Activated CD4-positive, alpha-beta T cell treated with anti-CD3 and anti-CD28 coated beads, Interleukin-2, amount 10 ng/mL, durations not matched to agents 24 days and 14 days (primary cell): ENCODE data around the gene HMGB3. TPM values are rescaled to one million over a fixed set of nuclear protein-coding genes. Genes with fewer than 3 reads are reported as not detected.
"Not testable (repeated sequence)": the region's sequence is repeated elsewhere in the genome, so short reads cannot be mapped to it uniquely, and the experiment has no call there.

ENCODE experiments used
- DNase-seq: peaks from one replicate; pipeline ENCODE4 v3.0.0; 2022
- H3K27ac Mint-ChIP-seq: one replicate; pipeline ENCODE4 v1.8.0; 2022; ENCODE audit warnings: mild to moderate bottlenecking, mixed read lengths
- H3K27me3 Mint-ChIP-seq: one replicate; pipeline ENCODE4 v1.8.0; 2022; ENCODE audit warnings: mixed read lengths
- H3K36me3 Mint-ChIP-seq: one replicate; pipeline ENCODE4 v1.8.0; 2022; ENCODE audit warnings: low read depth, mild to moderate bottlenecking, mixed read lengths
- H3K4me1 Mint-ChIP-seq: one replicate; pipeline ENCODE4 v1.8.0; 2021; ENCODE audit warnings: mixed read lengths
- H3K4me3 Mint-ChIP-seq: one replicate; pipeline ENCODE4 v1.8.0; 2022; ENCODE audit warnings: mild to moderate bottlenecking, moderate library complexity, mixed read lengths
- H3K9me3 Mint-ChIP-seq: one replicate; pipeline ENCODE4 v1.8.0; 2021; ENCODE audit warnings: mixed read lengths
- intact Hi-C: fragments of 100-400 bp; cut with micrococcal nuclease; formaldehyde crosslinking; loops from one replicate; pipeline ENCODE4 v1.15.1; 2023
- total RNA-seq: library from RNA; stranded (reverse); gene quantifications from 2 replicates; pipeline ENCODE4 v1.2.3, GENCODE V29; 2022

Gene HMGB3
- total RNA-seq, 1 donor from 2014 or later, result 32.6 TPM

- peaks cover 4% of the 10 kb centered on the region for H3K4me1 Mint-ChIP-seq
- peak overlapping the region; percentile 82 for H3K4me3 Mint-ChIP-seq
- DNase-seq, result peak; percentile 69
- intact Hi-C loops, result loop anchor here (10.0 kb wide), 1 partner anchor 209 kb away; no protein-coding TSS in a partner anchor
- peak overlapping the region; percentile 77 for H3K27ac Mint-ChIP-seq
- H3K36me3 Mint-ChIP-seq, result peaks cover 13% of the 10 kb centered on the region
- H3K9me3 Mint-ChIP-seq, result no peaks in the 10 kb centered on the region
- H3K27me3 Mint-ChIP-seq, result peaks cover 4% of the 10 kb centered on the region
These were observed 1.2 kb downstream of the HMGB3 start for GRCh38 chrX:150984169-150984824.

- intact Hi-C loops, result loop anchor here (10.0 kb wide), 1 partner anchor 213 kb away; no protein-coding TSS in a partner anchor
- DNase-seq, result not testable (repeated sequence)
These were observed 4.6 kb downstream of the HMGB3 start for GRCh38 chrX:150987687-150988086.

GRCh38 chrX:150989420-150989819 is 6.3 kb downstream of the HMGB3 start:
- peaks cover 14% of the 10 kb centered on the region for H3K36me3 Mint-ChIP-seq
- no peaks in the 10 kb centered on the region for H3K27me3 Mint-ChIP-seq
- H3K9me3 Mint-ChIP-seq, result no peaks in the 10 kb centered on the region
- peaks cover 4% of the 10 kb centered on the region for H3K4me1 Mint-ChIP-seq
- no peak overlapping the region for H3K4me3 Mint-ChIP-seq
- intact Hi-C loops, result loop anchor here (10.0 kb wide), 1 partner anchor 215 kb away; no protein-coding TSS in a partner anchor
- H3K27ac Mint-ChIP-seq, result no peak overlapping the region
- DNase-seq, result no peak

More at GRCh38 chrX:150987687-150988086, 4.6 kb downstream of the HMGB3 start:
- H3K27ac Mint-ChIP-seq, H3K9me3 Mint-ChIP-seq, H3K4me3 Mint-ChIP-seq, H3K4me1 Mint-ChIP-seq, H3K27me3 Mint-ChIP-seq: not testable (repeated sequence)
- H3K36me3 Mint-ChIP-seq, result peaks cover 14% of the 10 kb centered on the region

GRCh38 chrX:150990910-150991309 is 7.8 kb downstream of the HMGB3 start:
- no peak for DNase-seq
- Mint-ChIP-seq H3K4me3 (no peak overlapping the region), H3K27me3 (no peaks in the 10 kb centered on the region), H3K27ac (no peak overlapping the region), H3K4me1 (no peaks in the 10 kb centered on the region), H3K36me3 (peaks cover 12% of the 10 kb centered on the region), H3K9me3 (no peaks in the 10 kb centered on the region)
- intact Hi-C loops, result no loop called here

- Mint-ChIP-seq H3K4me1 (no peaks in the 10 kb centered on the region), H3K27ac (no peak overlapping the region), H3K36me3 (no peaks in the 10 kb centered on the region), H3K9me3 (no peaks in the 10 kb centered on the region), H3K27me3 (no peaks in the 10 kb centered on the region), H3K4me3 (no peak overlapping the region)
- intact Hi-C loops, result no loop called here
- no peak for DNase-seq
These were observed 17.8 kb downstream of the HMGB3 start for GRCh38 chrX:151000861-151001331.

GRCh38 chrX:151004085-151004484 is 20.9 kb downstream of the HMGB3 start:
- intact Hi-C loops, result no loop called here
- Mint-ChIP-seq H3K4me3 (no peak overlapping the region), H3K27me3 (no peaks in the 10 kb centered on the region), H3K36me3 (no peaks in the 10 kb centered on the region), H3K9me3 (no peaks in the 10 kb centered on the region), H3K27ac (no peak overlapping the region), H3K4me1 (no peaks in the 10 kb centered on the region)
- DNase-seq, result no peak

- DNase-seq, result no peak
- Mint-ChIP-seq H3K4me1 (no peaks in the 10 kb centered on the region), H3K27me3 (no peaks in the 10 kb centered on the region), H3K27ac (no peak overlapping the region), H3K36me3 (no peaks in the 10 kb centered on the region), H3K9me3 (no peaks in the 10 kb centered on the region), H3K4me3 (no peak overlapping the region)
- intact Hi-C loops, result no loop called here
These were observed 23.4 kb downstream of the HMGB3 start for GRCh38 chrX:151006410-151007109.

GRCh38 chrX:151009582-151009981 is 26.4 kb downstream of the HMGB3 start:
- Mint-ChIP-seq H3K27ac (no peak overlapping the region), H3K4me3 (no peak overlapping the region), H3K4me1 (no peaks in the 10 kb centered on the region), H3K27me3 (no peaks in the 10 kb centered on the region), H3K9me3 (peaks cover 3% of the 10 kb centered on the region), H3K36me3 (no peaks in the 10 kb centered on the region)
- no peak for DNase-seq
- intact Hi-C loops, result no loop called here

- H3K27me3 Mint-ChIP-seq, result no peaks in the 10 kb centered on the region
- H3K36me3 Mint-ChIP-seq, result no peaks in the 10 kb centered on the region
- intact Hi-C loops, result no loop called here
- no peak overlapping the region for H3K4me3 Mint-ChIP-seq
- no peak overlapping the region for H3K27ac Mint-ChIP-seq
- no peaks in the 10 kb centered on the region for H3K4me1 Mint-ChIP-seq
- peaks cover 3% of the 10 kb centered on the region for H3K9me3 Mint-ChIP-seq
- no peak for DNase-seq
These were observed 30.1 kb downstream of the HMGB3 start for GRCh38 chrX:151013164-151013743.

GRCh38 chrX:151015684-151016083 is 32.5 kb downstream of the HMGB3 start:
- Mint-ChIP-seq H3K27me3 (no peaks in the 10 kb centered on the region), H3K4me1 (no peaks in the 10 kb centered on the region), H3K9me3 (peaks cover 3% of the 10 kb centered on the region), H3K27ac (no peak overlapping the region), H3K36me3 (no peaks in the 10 kb centered on the region), H3K4me3 (no peak overlapping the region)
- intact Hi-C loops, result no loop called here
- no peak for DNase-seq

GRCh38 chrX:151019856-151020255 is 36.7 kb downstream of the HMGB3 start:
- H3K27ac Mint-ChIP-seq, result no peak overlapping the region
- H3K4me1 Mint-ChIP-seq, result no peaks in the 10 kb centered on the region
- no peak overlapping the region for H3K4me3 Mint-ChIP-seq
- intact Hi-C loops, result no loop called here
- H3K36me3 Mint-ChIP-seq, result no peaks in the 10 kb centered on the region
- no peaks in the 10 kb centered on the region for H3K9me3 Mint-ChIP-seq
- H3K27me3 Mint-ChIP-seq, result no peaks in the 10 kb centered on the region
- no peak for DNase-seq

- intact Hi-C loops, result no loop called here
- Mint-ChIP-seq H3K27me3 (no peaks in the 10 kb centered on the region), H3K36me3 (no peaks in the 10 kb centered on the region), H3K9me3 (no peaks in the 10 kb centered on the region), H3K4me1 (no peaks in the 10 kb centered on the region), H3K4me3 (no peak overlapping the region), H3K27ac (no peak overlapping the region)
- DNase-seq, result no peak
These were observed 47.7 kb downstream of the HMGB3 start for GRCh38 chrX:151030845-151031244.

- Mint-ChIP-seq H3K36me3 (no peaks in the 10 kb centered on the region), H3K27ac (no peak overlapping the region), H3K27me3 (no peaks in the 10 kb centered on the region), H3K4me1 (no peaks in the 10 kb centered on the region), H3K9me3 (no peaks in the 10 kb centered on the region), H3K4me3 (no peak overlapping the region)
- DNase-seq, result no peak
- intact Hi-C loops, result no loop called here
These were observed 48.3 kb downstream of the HMGB3 start for GRCh38 chrX:151031391-151031975.

GRCh38 chrX:151039351-151039750 is 56.2 kb downstream of the HMGB3 start:
- Mint-ChIP-seq H3K4me3 (no peak overlapping the region), H3K4me1 (no peaks in the 10 kb centered on the region), H3K9me3 (no peaks in the 10 kb centered on the region), H3K27me3 (no peaks in the 10 kb centered on the region), H3K36me3 (no peaks in the 10 kb centered on the region), H3K27ac (no peak overlapping the region)
- DNase-seq, result peak; percentile 9
- intact Hi-C loops, result no loop called here
